Esophagus squamous epithelium (tissue), 4 donors: ENCODE results near the gene DCDC2C.

Experiments
- CTCF ChIP-seq, 6 experiments: fragments of 450-650 bp in 4 of 6; fragments of 200-600 bp in 2 of 6; sonication (generic) in 2 of 6; IDR thresholded peaks; one replicate each; pipeline ENCODE4 v1.5.1; 2016 to 2019; ENCODE audit warnings: antibody characterized with exemption in 6 of 6, mild to moderate bottlenecking in 4 of 6, moderate library complexity in 4 of 6
- POLR2A ChIP-seq, 4 donors: fragments of 450-650 bp; IDR thresholded peaks; one replicate each; pipeline ENCODE4 v1.6.1; 2017; ENCODE audit warnings: antibody characterized with exemption in 4 of 4, mild to moderate bottlenecking in 4 of 4, moderate library complexity in 3 of 4

GRCh38 chr2:3768960-3769765 is 65.8 kb downstream of the DCDC2C start:
- TF ChIP-seq CTCF (IDR thresholded peaks at IDR 0.05): no peak
- TF ChIP-seq POLR2A (IDR thresholded peaks at IDR 0.05): no peak
